HG03342 (cell line): Measurements from ENCODE around the gene ATAD3A.
"Not testable (repeated sequence)": the region's sequence is repeated elsewhere in the genome, so short reads cannot be mapped to it uniquely, and the experiment has no call there.

ENCODE experiments used
- ATAC-seq: cut with Tn5 transposase; IDR thresholded peaks from one replicate; pipeline ENCODE4 v1.9.1; 2021; ENCODE audit warnings: mild to moderate bottlenecking, moderate library complexity; ENCODE audit not compliant: unreplicated experiment

Gene ATAD3A

GRCh38 chr1:1489231-1489630, 22.7 kb upstream of the ATAD3A start:
- ATAC-seq: no peak

GRCh38 chr1:1489861-1490260, 22.1 kb upstream of the ATAD3A start:
- no peak for ATAC-seq

- no peak for ATAC-seq
Observed at GRCh38 chr1:1490633-1491230, 21.2 kb upstream of the ATAD3A start.

GRCh38 chr1:1491601-1492000, 20.4 kb upstream of the ATAD3A start:
- ATAC-seq: no peak

GRCh38 chr1:1494311-1494710, 17.7 kb upstream of the ATAD3A start:
- not testable (repeated sequence) for ATAC-seq

GRCh38 chr1:1495461-1495975, 16.4 kb upstream of the ATAD3A start:
- ATAC-seq: not testable (repeated sequence)

- not testable (repeated sequence) for ATAC-seq
Observed at GRCh38 chr1:1504777-1505365, 7.1 kb upstream of the ATAD3A start.

- peak; percentile 46 for ATAC-seq
Observed at GRCh38 chr1:1505366-1505798, 6.6 kb upstream of the ATAD3A start.

- not testable (repeated sequence) for ATAC-seq
Observed at GRCh38 chr1:1505801-1506200, 6.2 kb upstream of the ATAD3A start.

- ATAC-seq: no peak
Observed at GRCh38 chr1:1507305-1507704, 4.7 kb upstream of the ATAD3A start.

- ATAC-seq: not testable (repeated sequence)
Observed at GRCh38 chr1:1508775-1509464, 3.0 kb upstream of the ATAD3A start.

- ATAC-seq: not testable (repeated sequence)
Observed at GRCh38 chr1:1509465-1509850, 2.5 kb upstream of the ATAD3A start.

- ATAC-seq: no peak
Observed at GRCh38 chr1:1510912-1511532, 940 bp upstream of the ATAD3A start.

- ATAC-seq: peak; percentile 1
Observed at GRCh38 chr1:1512425-1512824, 463 bp downstream of the ATAD3A start.

- ATAC-seq: not testable (repeated sequence)
Observed at GRCh38 chr1:1513675-1514074, 1.7 kb downstream of the ATAD3A start.

GRCh38 chr1:1514376-1514775, 2.4 kb downstream of the ATAD3A start:
- not testable (repeated sequence) for ATAC-seq

GRCh38 chr1:1516923-1517322, 5.0 kb downstream of the ATAD3A start:
- ATAC-seq: not testable (repeated sequence)

- no peak for ATAC-seq
Observed at GRCh38 chr1:1517973-1518620, 6.1 kb downstream of the ATAD3A start.

- not testable (repeated sequence) for ATAC-seq
Observed at GRCh38 chr1:1518621-1519007, 6.7 kb downstream of the ATAD3A start.

GRCh38 chr1:1519805-1520505, 8.0 kb downstream of the ATAD3A start:
- not testable (repeated sequence) for ATAC-seq
